ENCODE data around the gene PHTF2.

GRCh38 chr7:77760809-77761453 is 37.6 kb upstream of the PHTF2 start:
- no peak for TF ChIP-seq RAD21 (IDR thresholded peaks at IDR 0.05; ENCODE audit: low read length)
- no peak for TF ChIP-seq POLR2A (IDR thresholded peaks at IDR 0.05; ENCODE audit: low read depth, low read length)
- TF ChIP-seq CTCF (conservative IDR thresholded peaks at IDR 0.05; ENCODE audit: low read depth, low read length) = no peak
- no peak for TF ChIP-seq ELK1 (IDR thresholded peaks at IDR 0.05; ENCODE audit: borderline replicate concordance, low read depth, low read length)
- no peak for TF ChIP-seq SMC3 (IDR thresholded peaks at IDR 0.05; ENCODE audit: low read depth, low read length)

Measured in IMR-90 (cell line).